Activated T-cell treated with anti-CD3 and anti-CD28 coated beads for 1 hour (primary cell): ENCODE results near the gene SUCLA2.

Experiments
- DNase-seq: peaks from one replicate; pipeline ENCODE4 v3.0.0-alpha.2; 2020; ENCODE audit warnings: low read depth

Gene SUCLA2

GRCh38 chr13:47901441-47901840, 99.6 kb downstream of the SUCLA2 start:
- DNase-seq = no peak

GRCh38 chr13:47898080-47898479, 103.0 kb downstream of the SUCLA2 start:
- no peak for DNase-seq

GRCh38 chr13:47897411-47898050, 103.5 kb downstream of the SUCLA2 start:
- DNase-seq = no peak

- no peak for DNase-seq
Measured at GRCh38 chr13:47896546-47896945, 104.5 kb downstream of the SUCLA2 start.

GRCh38 chr13:47896111-47896510, 105.0 kb downstream of the SUCLA2 start:
- no peak for DNase-seq

GRCh38 chr13:47893527-47893926, 107.5 kb downstream of the SUCLA2 start:
- DNase-seq = no peak
